ENCODE results near the gene STAG3. TPM values are rescaled to one million over a fixed set of nuclear protein-coding genes. Genes with fewer than 3 reads are reported as not detected.
"Not testable (repeated sequence)": the region's sequence is repeated elsewhere in the genome, so short reads cannot be mapped to it uniquely, and the experiment has no call there.

STAG3 gene
- total RNA-seq, 1 donor from 2014 or later, result 0.13 TPM

DNA sequence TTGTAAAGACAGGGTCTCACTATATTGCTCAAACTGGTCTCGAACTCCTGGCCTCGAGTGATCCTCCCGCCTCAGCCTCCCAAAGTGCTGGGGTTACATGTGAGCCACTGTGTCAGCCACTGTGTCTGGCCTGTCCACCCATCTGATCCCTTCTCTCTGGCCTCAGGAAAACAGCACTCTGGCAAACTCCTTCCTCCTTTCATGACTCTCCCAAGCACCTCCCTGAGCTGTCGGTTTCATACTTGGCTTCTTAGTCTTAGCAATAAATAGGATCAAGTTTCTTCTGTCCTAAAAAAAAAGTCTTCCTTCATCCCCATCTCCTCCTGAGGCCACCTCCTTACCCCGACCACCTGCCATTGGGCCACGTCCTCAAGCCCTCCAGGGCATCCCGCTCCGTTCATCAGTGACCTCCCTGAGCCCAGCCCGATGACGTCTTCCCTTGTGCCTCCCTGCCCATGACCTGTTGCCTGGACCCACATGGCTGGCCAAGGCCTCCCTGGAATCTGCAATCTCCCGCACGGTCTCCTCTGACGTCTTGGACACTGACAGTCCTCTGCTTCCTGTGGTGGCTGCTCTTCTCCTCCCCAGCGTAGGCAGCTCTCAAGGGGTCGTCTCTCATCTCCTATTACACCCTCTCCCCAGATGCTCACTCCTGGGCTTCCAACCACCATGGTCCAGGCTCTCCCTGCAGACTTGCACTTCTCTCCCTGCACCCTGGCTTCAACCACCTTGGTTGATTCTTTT is 68.6 kb downstream of the STAG3 start:
- DNase-seq (ENCODE audit: low read depth in 2 of 2), result not testable (repeated sequence)

DNA sequence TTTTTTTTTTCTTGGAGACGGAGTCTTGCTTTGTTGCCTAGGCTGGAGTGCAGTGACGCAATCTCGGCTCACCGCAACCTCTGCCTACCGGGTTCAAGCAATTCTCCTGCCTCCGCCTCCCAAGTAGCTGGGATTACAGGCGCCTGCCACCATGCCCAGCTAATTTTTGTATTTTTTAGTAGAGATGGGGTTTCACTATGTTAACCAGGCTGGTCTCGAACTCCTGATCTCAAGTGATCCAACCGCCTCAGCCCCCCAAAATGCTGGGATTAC is 69.1 kb downstream of the STAG3 start:
- not testable (repeated sequence) for DNase-seq (ENCODE audit: low read depth in 2 of 2)

DNA sequence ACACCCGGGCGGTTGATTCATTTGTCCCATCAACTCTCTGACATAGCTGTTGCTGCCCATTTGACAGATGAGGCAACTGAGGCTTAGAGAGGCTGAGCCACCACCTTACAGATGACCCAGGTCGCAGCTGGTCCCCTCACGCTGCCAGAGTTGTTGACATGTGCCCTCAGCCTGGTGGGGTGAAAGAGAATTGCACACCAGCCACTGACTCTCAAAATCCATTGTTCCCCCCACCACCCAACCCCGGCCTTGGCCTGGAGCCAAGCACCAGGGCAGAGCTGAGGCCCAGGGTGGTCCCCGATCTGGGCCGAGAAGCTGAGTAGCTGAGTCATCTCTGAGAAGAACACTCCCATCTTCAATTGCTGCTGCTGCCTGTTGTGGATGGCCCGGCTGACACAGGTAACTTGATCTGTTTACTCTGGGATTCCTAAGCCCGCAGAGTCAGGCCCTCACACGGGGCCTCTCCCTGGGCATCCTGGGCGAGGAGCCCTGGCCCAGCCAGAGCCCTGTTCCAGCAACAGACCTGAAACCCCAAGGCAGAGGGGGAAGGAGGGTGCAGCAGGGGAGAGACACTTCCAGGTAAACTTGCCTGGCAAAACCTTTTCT is 69.5 kb downstream of the STAG3 start:
- peak in 1 of 2 donors; percentile 35 for DNase-seq (ENCODE audit: low read depth in 2 of 2)

DNA sequence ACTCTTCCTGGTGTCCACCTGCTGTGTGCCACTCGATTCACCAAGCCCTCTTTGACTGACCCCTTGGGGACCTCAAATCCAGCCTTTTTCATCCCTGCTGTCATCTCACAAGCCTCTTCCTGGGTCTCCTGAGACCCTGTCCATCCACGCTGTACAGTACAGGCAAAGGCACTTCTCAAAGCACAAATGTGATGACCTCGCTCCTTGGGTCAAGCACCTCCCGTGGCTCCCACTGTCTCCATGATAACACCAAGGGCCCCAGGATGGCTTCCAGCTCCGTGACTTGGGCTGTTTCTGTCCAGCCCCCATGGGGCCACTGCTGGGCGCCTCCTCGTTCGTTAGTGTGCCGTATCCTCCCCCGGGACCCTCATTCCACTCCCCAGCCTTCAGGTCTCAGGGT is 70.8 kb downstream of the STAG3 start:
- no peak for DNase-seq (ENCODE audit: low read depth in 2 of 2)

DNA sequence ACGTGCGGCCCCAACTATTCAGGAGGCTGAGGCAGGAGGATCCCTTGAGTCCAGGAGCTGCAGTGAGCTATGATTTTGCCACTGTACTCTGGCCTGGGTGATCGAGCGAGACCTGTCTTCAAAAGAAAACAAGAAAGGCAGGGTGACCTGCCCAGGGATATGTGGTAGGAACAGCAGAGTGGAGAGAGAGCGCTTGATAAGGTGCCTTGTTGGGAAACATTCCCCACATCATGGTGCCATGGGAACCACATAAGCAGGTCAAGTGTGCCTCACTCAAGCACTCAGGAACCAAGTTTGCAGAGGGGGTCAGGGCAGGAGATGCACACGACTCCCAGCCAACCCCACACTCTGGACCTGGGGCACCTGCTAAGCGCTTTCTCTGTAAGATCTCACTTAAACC is 79.3 kb downstream of the STAG3 start:
- DNase-seq (ENCODE audit: low read depth in 2 of 2), result no peak

DNA sequence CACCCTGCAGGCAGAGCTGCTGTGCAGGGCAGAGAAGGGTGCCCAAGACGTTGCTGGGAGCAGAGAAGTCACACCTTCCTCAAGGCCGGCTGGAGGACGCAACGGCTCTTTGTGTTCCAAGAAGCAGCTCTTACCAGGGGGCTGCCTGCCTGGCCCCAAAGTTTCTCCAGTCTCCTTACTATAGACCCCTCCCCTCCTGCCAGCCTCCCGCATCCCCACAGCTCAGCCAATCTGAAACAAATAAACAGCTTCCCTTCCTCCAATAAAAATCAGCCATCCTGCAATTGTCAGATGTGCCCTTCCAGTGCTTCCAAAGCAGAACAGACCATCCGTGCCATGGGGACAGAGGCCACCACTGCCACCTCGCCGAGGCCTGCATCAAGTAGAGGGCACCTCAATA is 82.3 kb downstream of the STAG3 start:
- not testable (repeated sequence) for DNase-seq (ENCODE audit: low read depth in 2 of 2)

DNA sequence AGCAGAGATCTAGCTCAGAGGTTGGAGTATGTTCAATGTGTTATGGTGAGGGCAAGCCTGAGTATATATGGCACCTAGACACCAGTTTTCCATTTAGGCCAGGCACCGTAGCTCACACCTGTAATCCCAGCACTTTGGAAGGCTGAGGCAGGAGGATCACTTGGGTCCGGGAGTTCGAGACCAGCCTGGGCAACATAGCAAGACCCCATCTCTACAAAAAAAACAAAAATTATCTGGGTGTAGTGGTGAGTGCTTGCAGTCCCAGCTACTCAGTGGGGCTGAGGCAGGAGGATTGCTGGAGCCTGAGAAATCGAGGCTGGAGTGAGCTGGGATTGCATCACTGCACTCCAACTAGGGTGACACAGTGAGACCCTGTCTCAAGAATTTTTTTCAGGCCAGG is 85.2 kb downstream of the STAG3 start:
- not testable (repeated sequence) for DNase-seq (ENCODE audit: low read depth in 2 of 2)

Other genes with a start within 250 kb of the STAG3 start
- gene GJC3, start 248.3 kb upstream of the STAG3 start, total RNA-seq, result 0.26 and 0.63 TPM in 2 replicates
- not detected in 2 replicates for gene AZGP1, start 201.9 kb upstream of the STAG3 start, total RNA-seq
- 21.7 and 30.7 TPM in 2 replicates for gene ZKSCAN1, start 162.3 kb upstream of the STAG3 start, total RNA-seq
- 5.4 and 6.2 TPM in 2 replicates for gene ZSCAN21, start 128.1 kb upstream of the STAG3 start, total RNA-seq
- gene ZNF3, start 96.2 kb upstream of the STAG3 start, total RNA-seq, result 22.5 and 30.1 TPM in 2 replicates
- gene COPS6, start 88.9 kb upstream of the STAG3 start, total RNA-seq, result 66.1 and 79.3 TPM in 2 replicates
- 54.0 and 106 TPM in 2 replicates for gene MCM7, start 76.5 kb upstream of the STAG3 start, total RNA-seq
- 12.3 and 16.8 TPM in 2 replicates for gene AP4M1, start 76.3 kb upstream of the STAG3 start, total RNA-seq
- gene TAF6, start 58.6 kb upstream of the STAG3 start, total RNA-seq, result 21.6 and 25.8 TPM in 2 replicates
- 24.4 and 26.2 TPM in 2 replicates for gene CNPY4, start 58.3 kb upstream of the STAG3 start, total RNA-seq
- gene MBLAC1, start 51.0 kb upstream of the STAG3 start, total RNA-seq, result 2.1 and 2.2 TPM in 2 replicates
- gene LAMTOR4, start 29.0 kb upstream of the STAG3 start, total RNA-seq, result 84.2 and 112 TPM in 2 replicates
- gene TRAPPC14, start 19.2 kb upstream of the STAG3 start, total RNA-seq, result 4.4 and 5.8 TPM in 2 replicates
- 0.13 TPM in 2 replicates for gene GAL3ST4, start 9.3 kb upstream of the STAG3 start, total RNA-seq
- 1.9 and 2.8 TPM in 2 replicates for gene GPC2, start 537 bp upstream of the STAG3 start, total RNA-seq
- not detected in 2 replicates for gene PVRIG, start 42.0 kb downstream of the STAG3 start, total RNA-seq
- not detected in 2 replicates for gene SPDYE3, start 129.8 kb downstream of the STAG3 start, total RNA-seq
- gene PILRB, start 180.2 kb downstream of the STAG3 start, total RNA-seq, result 4.1 and 10.2 TPM in 2 replicates
- gene PILRA, start 195.6 kb downstream of the STAG3 start, total RNA-seq, result 0.13 TPM in 1 of 2 replicates, not detected in the other

All from dermis microvascular lymphatic vessel endothelial cell (primary cell).